NCI-H1105 treated with DMSO at 0.1 percent for 48 hours (cell line): Measurements from ENCODE around the gene MAN1C1.
"Not testable (repeated sequence)": the region's sequence is repeated elsewhere in the genome, so short reads cannot be mapped to it uniquely, and the experiment has no call there.

Experiments used
- DNase-seq: peaks from one replicate; lab custom pipeline; 2025; lab: John Stamatoyannopoulos, UW

The MAN1C1 gene

DNA sequence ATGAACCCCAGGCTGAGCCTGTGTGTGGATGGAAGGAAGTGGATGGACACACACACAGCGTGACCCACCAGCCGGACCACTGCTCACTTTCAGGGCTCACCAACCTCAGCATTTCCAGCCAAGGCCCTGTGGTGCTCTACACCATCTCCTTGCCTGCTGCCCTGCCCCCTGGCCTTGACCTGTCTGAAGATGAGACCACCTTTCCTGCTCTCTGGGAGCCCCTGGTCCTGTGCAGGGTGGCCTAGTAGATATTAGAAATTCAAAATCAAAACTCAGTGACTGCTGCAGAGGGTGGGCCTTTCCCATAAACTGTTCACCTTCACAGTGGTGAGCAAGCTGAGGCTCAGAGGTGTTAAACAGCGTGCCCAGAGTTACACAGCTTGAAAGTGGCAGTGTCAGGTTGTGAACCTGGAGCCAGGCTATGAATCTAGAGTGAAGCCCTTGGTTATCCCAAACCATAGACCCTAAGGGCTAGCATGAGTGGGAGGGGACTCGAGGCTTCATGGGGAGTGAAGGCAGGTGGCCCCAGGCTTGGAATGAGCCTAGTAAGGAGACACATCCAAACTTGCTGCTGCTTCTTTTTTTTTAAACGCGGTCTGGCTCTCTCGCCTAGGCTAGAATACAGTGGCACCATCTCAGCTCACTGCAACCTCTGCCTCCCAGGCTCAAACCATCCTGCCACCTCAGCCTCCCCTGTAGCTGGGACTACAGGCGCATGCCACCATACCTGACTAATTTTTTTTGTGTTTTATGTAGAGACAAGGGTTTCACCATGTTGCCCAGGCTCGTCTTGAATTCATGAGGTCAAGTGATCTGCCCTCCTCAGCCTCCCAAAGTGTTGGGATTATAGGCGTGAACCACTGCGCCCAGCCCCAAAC, 41.5 kb downstream of the MAN1C1 start:
- no peak for DNase-seq

DNA sequence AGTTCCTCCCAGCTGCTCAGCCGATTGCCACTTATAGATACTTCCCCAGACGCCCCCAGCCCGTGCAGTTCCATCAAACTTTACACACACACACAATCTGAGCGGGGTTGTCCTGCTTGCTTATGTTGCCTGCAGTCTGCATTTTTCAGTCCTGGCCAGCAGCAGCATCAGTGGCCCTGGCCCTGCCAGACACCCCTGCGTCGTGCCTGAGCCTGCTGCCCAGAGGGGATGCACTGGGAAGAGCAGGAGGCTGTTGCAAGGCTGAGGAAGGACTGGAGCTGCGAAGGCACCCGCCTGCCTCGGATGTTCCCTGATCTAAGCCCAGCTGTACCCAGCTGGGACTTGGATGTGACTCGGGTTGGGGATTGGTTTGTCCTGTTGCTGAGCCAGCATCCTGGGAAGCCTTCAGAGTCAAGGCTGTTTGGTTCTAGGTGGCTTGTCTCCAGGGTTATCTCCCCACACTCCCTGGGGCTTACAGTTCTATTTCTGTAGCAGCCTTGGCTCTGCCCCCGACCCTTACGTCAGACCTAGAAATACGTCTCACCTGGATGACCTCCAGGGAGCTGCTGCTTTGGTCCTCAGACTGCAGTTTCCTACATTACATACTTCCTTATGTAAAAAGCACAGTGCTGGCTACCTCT, 42.3 kb downstream of the MAN1C1 start:
- DNase-seq = no peak

DNA sequence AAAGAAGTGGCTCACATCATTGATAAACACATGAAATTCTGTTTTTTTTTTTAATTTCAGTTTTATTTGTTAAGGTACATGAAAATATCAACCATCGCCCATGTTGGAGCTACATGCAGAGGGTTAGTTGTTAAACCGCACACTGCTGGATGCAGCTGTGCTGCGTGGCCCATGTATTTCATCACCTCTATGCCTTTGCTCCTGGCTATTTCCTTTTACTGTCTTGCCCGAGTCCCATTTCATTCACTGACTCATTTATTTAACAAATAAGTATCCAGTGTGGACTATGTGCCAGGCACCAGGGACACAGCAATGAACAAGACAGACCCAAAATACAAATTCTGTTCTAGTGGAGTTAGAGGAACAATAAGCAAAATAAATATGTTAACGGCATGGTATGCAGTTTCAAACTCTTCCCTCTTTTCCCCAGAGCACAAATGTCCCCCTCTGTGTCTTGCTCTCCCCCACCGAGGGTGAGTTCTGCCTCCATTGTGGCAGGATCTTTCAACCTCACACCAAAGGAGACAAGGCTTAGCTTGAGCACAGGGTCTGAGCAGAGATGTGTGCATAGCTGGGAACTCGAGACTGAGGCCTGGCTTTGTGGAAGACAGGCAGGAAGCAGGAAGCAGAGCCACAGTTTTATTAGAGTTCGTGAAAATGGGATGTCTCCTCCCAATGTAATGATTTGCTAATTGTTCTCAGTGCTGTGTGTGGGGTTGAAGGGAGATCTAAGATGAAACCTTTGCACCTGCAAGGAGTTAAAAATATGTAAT, 44.6 kb downstream of the MAN1C1 start:
- no peak for DNase-seq

DNA sequence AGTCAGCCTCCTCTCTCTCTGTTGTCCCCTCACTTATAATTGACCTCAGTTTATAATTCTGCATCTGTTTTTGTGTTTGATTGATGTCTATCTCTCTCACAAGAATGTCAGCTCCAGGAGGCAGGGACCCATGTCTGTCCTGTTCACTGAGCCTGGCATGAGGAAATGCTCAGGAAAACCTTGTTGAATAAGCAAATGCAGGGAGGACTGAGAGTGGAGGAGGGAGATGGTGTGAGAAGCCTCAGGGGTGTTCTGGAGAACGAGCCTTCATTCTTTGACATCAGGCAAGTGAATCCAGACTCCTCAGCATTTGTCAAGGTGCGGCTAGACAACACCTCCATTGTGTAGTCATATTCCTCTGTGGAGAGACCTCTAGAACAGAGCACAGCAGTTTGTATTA, 45.5 kb downstream of the MAN1C1 start:
- DNase-seq = no peak

DNA sequence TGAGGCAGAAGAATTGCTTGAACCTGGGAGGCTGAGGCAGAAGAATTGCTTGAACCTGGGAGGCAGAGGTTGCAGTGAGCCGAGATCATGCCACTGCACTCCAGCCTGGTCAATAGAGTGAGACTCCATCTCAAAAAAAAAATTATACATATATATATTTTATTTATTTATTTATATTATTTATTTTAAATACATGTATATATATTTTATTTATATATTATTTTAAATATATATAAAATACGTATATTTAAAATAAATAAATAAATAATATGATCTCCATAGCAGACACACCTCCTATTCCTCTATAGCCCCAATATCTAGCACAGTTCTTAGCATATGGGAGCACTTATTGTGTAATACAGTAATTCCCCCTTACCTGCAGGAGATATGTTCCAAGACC, 46.4 kb downstream of the MAN1C1 start:
- DNase-seq = not testable (repeated sequence)

DNA sequence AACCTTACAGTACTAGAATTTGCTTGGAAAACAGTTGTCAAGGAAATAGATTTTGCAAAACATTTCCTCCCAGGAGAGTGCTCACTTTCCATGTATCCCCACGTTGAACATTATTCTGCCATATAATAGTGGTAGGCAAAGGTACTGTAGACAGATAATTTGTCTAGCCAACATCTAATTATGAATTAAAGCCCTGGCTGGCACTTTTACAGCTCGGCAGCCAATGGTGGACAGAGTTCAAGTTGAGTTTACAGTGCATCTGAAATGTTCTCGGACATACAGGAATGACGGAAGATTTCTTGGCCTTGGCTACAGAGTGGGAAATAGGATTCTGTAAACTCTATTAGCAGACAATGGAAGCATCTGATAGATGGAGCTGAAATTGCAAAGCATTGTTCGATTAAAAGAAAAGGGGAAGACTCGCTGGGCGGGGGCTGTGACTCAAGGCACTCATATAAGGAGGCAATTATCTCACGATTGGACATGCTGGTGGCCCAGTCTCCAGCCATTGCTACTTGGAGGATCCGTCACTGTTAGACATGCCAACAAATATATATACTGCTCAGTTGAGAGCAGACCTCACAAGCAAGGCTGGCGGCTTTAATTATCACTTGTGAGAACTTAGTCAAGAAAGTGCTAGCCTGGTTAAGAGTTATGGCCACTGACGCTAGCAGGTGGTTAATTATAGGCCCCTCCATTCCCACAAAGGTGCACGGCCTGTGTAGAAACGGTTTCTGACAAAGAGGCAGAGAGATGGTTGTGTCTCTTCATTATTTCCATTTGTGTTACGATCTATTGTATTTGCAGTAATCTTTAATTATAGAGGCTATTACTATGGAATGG, 48.0 kb downstream of the MAN1C1 start:
- peak; percentile 35 for DNase-seq

DNA sequence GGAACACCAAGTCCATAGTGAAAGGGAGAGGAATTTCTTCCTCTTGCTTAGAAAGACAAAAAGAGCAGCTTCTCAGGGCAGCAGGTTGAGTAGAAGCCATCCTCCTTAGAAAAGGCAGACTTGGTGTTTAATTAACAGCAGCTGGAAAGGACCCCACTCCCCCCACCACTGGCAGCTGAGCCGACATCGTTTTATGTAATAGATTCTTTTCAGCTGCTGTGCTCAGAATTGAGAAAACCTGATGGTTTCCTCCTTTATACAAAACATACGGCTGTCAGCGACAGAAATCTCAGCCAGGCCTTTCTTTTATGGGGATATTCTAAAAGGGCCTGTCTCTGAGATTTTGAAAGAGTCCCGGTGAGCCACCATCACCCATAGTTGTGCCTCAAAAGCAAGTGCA, 49.9 kb downstream of the MAN1C1 start:
- DNase-seq = no peak

DNA sequence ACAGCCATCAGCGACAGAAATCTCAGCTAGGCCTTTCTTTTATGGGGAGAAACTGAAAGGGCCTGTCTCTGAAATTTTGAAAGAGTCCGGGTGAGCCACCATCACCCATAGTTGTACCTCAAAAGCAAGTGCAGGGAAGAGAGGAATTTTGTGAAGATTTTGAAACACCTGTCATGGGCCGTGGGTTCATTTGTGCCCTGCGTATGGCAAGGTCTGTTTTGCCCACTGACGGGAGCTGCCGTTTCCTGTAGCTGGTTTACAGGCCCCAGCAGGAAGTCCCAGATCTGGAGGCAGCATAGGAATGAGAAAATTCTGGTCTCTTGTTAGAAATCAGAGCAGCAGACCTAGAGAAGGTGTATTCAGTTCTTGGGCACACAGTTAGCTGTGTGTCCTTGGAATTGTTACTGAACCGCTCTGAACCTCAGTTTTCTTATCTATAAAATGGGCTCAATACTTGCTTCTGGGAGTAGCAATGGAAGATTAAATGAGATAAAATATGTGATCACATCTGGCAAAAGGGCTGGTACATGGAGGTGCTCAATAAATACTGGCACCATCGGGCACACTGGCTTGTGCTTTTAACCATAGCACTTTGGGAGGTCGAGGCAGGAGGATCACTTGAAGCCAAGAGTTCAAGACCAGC, 52.5 kb downstream of the MAN1C1 start:
- no peak for DNase-seq

DNA sequence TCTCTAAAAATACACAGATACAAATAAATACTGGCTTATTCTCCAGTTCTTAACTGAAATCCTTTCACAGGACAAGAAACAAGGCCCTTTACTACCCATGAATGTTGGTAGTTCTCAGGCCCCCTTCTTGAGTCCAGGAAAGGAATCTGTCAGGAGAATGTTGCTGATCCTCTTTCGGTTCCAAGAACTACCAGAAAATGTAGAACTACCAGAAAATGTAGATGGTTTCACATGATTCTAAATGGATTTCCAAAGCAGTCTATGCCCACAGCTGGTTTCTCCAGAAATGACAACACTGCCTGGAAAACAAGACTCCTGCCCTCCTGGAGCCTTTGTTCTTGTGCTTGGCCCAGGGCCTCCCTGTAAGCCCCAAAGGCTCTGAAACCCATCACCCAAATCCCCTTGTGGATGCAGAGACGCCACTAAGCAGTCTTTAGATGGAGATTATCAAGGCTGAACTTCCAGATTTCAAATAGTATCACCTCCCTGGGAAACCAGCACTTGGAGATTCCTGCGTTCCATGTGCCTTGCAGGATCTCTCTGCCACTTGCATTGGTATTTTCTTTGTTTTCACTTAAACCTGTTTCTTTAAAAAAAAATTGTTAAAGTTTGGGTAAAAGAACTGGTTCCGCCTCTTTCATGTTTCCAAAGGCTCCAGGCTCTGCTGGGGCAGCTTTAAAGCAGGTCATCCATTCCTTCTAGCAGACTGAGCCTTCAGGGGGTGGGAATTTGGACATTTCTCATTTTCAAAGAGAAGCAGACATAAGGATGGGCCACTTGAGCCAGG, 53.4 kb downstream of the MAN1C1 start:
- DNase-seq = no peak

DNA sequence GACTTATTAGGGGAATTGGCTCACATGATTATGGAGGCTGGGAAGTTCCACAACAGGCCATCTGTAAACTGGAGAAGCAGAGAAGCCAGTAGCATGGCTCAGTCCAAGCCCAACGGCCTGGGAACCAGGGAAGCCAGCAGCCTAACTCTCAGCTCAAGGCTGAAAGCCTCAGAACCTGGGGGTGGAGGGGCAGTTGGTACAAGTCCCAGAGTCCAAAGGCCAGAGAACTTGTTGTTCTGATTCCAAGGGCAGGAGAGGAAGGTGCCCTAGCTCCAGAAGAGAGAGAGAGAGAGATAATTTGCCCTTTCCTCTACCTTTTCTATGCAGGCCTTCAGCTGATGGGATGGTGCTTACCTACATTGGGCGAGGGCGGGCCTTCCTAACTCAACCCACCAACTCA, 55.3 kb downstream of the MAN1C1 start:
- DNase-seq = no peak

DNA sequence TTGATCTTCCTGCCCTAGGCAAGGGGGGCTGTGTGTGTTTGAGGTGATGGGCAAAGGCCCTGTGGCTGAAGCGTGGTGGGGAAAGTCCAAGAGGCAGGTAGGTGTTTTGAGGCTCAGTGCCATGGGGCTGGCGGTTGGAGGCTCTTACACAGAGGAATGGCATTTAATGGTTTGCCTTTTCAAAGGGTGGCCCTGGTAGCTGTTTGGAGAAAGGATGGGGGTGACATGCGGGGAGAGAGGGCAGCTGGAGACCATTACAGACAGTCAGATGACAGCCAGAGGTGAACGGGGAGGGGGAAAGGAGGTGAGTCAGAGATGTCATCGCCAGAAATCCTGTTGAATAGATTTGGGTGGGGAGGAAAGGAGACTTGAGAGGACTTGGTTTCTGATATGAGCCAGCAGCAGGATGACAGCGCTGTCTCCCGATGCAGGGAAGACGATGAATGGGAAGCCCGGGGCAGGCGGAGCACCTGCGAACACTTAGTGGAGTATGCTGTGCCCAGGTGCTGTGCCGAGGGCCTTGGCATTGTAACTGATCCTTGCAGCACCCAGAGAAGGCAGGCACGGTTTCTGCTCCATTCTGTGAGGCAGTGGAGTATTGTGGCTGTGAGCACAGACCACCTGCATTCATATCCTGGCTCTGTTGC, 56.3 kb downstream of the MAN1C1 start:
- no peak for DNase-seq

DNA sequence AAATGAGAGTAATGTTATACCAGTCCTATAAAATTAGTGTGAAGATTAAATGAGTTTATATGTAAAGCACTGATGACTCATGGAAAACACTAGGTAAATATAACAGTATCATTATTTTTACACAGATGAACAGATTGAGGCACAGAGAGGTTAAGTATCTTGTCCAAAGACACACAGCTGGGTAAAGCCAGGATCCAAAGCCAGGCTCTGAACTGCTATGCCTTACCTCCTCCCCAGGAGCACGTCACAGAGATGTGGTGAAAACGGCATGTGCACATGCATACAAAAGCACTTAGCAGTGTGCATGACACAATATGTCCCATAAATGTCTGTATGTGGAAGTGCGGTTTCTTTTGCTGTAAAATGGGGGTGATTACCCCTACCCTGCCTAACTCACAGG, 56.9 kb downstream of the MAN1C1 start:
- DNase-seq = no peak

DNA sequence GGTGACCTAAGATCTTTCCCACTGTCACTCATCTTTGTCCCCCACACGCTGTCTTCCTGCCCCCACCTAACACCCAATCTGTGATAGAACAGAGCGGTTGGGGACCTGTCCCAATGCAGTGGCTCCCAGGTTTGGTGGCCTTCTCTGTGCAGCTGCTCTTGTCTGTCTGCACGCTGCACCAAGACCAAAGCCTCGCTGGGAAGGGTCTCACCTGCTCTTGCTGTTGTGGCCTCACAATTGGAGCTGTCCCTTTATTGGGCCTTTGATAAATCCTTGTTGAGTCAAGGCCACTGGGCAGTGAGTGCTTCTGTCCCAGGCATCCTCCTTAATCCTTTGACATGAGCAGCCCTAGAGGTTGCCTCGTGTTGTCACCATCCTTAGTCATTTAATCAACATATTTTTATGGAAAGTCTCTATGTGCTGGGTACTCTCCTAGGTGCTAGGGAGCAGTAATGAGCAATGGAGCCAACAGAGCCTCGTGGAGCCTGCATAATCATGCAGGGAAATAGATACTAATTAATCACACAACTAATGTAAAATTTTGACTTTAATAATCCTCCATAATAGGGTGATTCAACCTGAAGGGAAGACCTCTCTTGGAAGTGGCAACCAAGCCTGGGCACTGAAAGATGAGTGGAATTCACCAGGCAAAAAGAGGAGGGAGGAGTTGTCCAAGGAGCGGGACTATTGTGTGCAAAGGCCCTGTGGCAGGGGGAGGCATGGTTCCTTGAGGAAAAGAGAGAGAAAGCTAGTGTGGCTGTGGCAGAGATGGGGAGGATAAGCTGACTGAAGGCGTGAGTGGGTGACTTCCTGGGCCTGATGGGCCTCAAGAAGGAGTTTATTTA, 57.6 kb downstream of the MAN1C1 start:
- no peak for DNase-seq

DNA sequence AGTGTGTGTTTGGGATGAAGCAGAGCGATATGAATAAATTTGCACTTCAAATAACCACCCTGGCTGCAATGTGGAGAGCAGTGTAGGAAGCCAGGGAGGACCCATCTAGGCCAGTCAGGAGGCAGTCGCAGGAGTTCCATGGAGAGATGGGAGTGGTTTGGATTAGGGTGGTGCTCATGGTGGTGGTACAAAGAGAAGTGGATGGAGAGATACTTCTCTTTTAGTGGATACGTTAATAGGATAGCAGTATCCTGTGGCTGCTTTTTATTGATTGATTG, 58.2 kb downstream of the MAN1C1 start:
- no peak for DNase-seq

DNA sequence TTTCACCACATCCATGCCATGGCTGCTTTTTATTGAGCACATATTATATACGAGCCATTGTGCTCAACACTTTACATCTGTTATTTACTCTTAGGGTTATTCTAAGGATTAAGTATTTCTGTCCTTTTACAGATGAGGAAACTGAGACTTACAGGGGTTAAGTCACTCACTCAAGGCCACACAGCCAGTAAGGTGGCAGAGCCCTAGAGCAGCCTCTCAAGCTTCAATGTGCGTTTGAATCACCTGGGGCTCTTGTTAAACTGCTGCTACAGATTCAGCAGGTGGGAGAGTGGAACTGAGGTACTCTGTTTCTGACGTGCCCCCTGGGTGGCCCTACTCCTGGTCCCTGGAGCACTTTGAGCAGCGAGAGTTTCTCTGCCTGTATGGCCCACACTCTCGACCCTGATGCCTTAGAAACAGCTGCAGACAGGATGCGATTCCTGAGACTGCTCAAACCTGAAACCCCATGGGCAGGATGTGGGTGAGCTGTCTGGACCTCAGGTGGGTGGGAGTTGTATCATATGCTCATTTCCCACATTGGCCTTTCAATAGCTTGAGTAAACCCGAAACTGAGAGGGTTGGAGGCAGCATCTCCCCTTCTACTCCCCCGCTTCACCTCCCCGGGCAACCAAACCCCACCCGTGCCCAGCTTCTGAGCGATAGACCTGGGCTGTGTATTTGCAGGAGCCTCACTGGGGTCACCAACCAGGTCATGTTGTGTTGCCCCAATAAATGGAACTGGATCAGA, 59.3 kb downstream of the MAN1C1 start:
- DNase-seq = no peak

DNA sequence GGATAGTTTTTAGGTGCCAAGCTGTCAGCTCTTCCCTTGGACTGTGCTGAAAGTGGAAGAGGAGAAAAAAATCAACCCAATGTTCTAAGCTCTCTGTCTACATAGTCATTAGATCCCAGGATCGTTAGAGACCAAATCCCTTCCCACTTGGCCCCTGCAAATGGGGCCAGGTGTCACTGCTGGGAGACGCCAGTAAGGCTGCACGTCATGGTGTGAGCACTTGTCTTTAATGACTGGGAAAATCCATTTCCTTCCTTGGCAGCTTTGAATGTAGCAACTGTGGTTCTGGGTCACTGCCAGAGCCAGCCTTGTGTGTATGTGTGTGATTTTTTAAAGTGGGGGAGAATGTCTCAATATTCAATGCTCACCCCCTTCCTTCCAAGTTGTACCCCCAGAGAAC, 59.9 kb downstream of the MAN1C1 start:
- peak; percentile 94 for DNase-seq

DNA sequence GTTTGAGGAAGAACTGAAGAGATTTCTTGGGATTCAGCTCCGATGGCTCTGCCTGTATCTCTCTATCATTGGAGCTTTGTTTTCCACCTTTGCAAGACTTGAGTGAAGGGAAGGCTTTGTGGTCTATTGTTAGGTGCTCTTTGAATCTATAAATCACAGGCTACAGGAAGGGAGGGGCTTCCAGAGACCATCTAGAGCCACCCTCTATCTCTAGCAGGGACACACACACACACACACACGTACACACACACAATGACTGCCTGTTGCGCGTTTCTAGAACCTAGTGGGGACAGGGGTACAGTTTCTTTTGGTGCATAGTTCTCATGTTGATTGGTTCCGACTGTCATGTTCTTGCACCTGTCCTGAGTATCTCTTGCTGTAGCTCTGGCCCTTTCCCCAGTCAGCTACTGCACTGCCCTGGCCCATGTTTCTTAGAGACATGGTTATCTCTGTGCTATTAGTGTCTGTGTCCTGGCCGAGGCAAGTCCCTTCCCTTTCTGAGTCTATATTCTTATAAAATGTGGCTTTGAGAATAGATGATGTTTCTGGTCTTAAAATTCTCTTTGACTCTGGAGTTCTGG, 60.7 kb downstream of the MAN1C1 start:
- no peak for DNase-seq

DNA sequence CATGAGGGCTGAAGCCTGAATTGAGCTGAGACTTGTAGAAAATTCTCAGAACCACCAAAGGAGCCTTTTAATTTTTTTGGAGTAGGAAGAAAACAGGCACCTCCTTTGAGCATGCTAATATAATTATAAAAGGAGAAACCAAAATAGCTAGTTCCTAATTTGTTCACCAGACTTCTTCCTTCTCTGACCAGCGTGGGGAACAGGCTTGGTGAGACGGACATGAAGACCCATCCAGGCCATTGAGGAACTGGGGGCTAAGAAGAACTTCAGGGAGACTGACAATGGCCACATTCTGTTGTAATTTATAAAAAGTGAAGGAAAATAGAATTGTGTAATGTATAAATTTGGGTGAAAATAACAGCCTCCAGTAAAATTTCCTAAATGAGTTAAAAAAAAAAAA, 62.6 kb downstream of the MAN1C1 start:
- no peak for DNase-seq
